Thyroid gland (tissue), 4 donors: ENCODE measurements around the gene RAB27A.

Experiments used
- POLR2A ChIP-seq, 2 donors: fragments of 450-650 bp; IDR thresholded peaks; one replicate each; pipeline ENCODE4 v1.6.1; 2017; ENCODE audit warnings: antibody characterized with exemption in 2 of 2, mild to moderate bottlenecking in 2 of 2, moderate library complexity in 1 of 2
- TF ChIP-seq, protein P1 (sequence below), 6 experiments: fragments of 200-600 bp in 3 of 6; fragments of 450-650 bp in 3 of 6; sonication (generic) in 3 of 6; IDR thresholded peaks; one replicate each; pipeline ENCODE4 v1.5.1; 2016 to 2019; ENCODE audit warnings: antibody characterized with exemption in 6 of 6, mild to moderate bottlenecking in 2 of 6, inconsistent platforms in 1 of 6, moderate library complexity in 1 of 6

DNA sequence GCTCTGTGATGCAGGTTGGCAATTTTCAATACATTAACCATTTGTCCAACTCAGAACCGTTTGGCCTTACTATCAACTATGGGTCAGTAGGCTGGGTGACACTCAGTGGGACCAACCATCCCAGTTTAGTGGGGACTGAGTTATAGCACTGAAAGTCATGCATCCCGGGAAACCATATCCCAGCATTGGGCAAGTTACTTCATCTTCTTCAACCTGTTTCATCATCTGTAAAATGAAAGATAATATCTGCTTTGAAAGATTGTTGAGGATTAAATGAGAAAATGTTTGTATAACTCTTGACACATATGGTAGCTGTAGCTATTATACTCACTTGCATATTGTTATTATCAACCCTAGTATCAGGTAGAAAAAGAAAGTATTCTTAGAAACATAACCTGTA is 11.9 kb downstream of the RAB27A start:
- TF ChIP-seq, protein P1, sequence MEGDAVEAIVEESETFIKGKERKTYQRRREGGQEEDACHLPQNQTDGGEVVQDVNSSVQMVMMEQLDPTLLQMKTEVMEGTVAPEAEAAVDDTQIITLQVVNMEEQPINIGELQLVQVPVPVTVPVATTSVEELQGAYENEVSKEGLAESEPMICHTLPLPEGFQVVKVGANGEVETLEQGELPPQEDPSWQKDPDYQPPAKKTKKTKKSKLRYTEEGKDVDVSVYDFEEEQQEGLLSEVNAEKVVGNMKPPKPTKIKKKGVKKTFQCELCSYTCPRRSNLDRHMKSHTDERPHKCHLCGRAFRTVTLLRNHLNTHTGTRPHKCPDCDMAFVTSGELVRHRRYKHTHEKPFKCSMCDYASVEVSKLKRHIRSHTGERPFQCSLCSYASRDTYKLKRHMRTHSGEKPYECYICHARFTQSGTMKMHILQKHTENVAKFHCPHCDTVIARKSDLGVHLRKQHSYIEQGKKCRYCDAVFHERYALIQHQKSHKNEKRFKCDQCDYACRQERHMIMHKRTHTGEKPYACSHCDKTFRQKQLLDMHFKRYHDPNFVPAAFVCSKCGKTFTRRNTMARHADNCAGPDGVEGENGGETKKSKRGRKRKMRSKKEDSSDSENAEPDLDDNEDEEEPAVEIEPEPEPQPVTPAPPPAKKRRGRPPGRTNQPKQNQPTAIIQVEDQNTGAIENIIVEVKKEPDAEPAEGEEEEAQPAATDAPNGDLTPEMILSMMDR (IDR thresholded peaks at IDR 0.05), result no peak
- TF ChIP-seq POLR2A (IDR thresholded peaks at IDR 0.05), result no peak
